HUES6 (cell line): ENCODE results near the gene AQP6.

Source experiments
- H3K27ac ChIP-seq: 2 replicates; pipeline ENCODE4 v1.7.0; 2013; ENCODE audit warnings: low read depth, mild to moderate bottlenecking, low read length, inconsistent platforms
- H3K27me3 ChIP-seq: 2 replicates; pipeline ENCODE4 v1.6.1; 2013; ENCODE audit warnings: low read length; ENCODE audit not compliant: control insufficient read depth, insufficient read depth
- H3K36me3 ChIP-seq: 2 replicates; pipeline ENCODE4 v1.6.1; 2013; ENCODE audit warnings: low read length; ENCODE audit not compliant: control insufficient read depth, insufficient read depth
- H3K4me1 ChIP-seq: 2 replicates; pipeline ENCODE4 v1.6.1; 2013; ENCODE audit warnings: low read length; ENCODE audit not compliant: control insufficient read depth, insufficient read depth
- H3K4me3 ChIP-seq: 2 replicates; pipeline ENCODE4 v1.5.1; 2013; ENCODE audit warnings: low read depth, low read length
- H3K9ac ChIP-seq: one replicate; pipeline ENCODE4 v1.6.1; 2013; ENCODE audit warnings: mild to moderate bottlenecking, low read length
- H3K9me3 ChIP-seq: 2 replicates; pipeline ENCODE4 v1.6.1; 2013; ENCODE audit warnings: low read depth, low read length; ENCODE audit not compliant: control insufficient read depth, insufficient read depth

The AQP6 gene

DNA sequence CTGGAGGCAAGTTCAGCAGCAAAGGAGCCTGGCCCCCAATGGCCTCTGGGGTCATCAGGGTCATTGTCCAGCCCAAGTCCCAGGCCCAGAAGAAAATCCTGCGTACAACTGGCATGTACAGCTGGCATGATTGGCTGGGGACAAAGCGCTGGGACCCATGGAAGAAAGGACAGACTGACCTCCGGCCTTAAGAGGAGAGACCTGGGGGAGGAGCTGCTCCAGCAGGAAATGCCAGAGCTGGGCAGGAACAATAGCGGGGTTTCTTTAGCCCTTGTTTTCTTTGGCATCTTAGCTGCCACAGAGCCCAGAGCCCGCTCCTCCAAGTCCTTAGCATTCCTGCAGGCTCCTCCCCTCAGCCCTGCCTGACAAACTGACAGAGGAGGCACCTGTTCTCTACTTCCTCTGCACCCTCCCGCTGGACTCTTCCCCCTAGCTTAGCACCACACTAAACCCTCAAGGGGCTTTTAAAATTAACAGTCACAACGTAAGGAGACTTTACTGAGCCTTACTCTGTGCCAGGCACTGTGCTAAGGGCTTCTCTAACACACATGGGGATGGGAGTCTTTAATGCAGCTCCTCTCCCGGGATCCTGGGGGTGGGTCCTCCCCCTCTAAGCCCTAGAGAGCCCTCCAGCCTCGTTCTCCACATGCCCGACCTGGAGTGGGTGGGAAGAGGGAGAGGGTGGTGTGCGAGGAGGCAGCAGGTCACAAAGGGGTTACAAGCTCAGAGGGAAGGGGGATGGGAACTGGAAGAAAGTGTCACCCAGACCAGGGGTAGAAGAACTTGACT lies 12.9 kb upstream of the AQP6 start:
- Histone ChIP-seq H3K36me3 (no peaks in the 10 kb centered on the region), H3K9me3 (no peaks in the 10 kb centered on the region), H3K4me3 (no peak overlapping the region), H3K27ac (no peak overlapping the region), H3K9ac (no peak overlapping the region), H3K4me1 (peaks cover 17% of the 10 kb centered on the region), H3K27me3 (peaks cover 97% of the 10 kb centered on the region)

DNA sequence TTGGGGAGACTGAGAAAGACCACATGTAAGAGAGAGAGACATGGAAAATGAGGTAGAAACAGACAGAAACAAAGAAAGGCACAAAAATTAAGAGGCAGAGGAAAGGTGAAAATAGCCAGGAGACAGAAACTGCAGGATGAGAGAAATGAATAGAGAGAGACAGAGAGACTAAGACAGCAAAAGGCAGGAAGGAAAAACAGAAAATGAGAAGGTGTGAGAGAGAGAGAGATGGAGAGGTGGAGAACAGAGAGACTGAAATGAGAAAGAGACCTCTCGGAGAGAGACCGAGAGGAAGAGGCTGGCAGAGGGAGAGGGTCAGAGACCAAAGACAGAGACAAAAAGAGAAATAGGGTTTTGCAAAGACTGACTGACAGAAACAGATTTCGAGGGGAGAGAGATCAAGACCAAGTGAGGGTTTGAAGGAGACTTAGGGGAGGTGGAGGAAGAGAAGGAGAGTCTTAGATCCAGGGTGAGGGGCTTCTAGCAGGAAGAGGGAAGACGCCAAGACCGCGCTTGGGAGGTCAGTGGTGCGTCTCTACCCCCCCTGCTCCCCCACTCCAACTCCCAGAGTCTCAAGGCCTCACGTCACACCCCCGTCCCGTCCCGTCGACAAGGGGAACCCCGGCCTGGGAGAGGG lies 12.2 kb upstream of the AQP6 start:
- peaks cover 16% of the 10 kb centered on the region for H3K4me1 ChIP-seq
- no peak overlapping the region for H3K27ac ChIP-seq
- H3K9me3 ChIP-seq, result no peaks in the 10 kb centered on the region
- peak overlapping the region; percentile 56; the same call in 1 of the 2 replicates for H3K4me3 ChIP-seq
- H3K9ac ChIP-seq, result no peak overlapping the region
- no peaks in the 10 kb centered on the region for H3K36me3 ChIP-seq
- H3K27me3 ChIP-seq, result peaks cover 96% of the 10 kb centered on the region

DNA sequence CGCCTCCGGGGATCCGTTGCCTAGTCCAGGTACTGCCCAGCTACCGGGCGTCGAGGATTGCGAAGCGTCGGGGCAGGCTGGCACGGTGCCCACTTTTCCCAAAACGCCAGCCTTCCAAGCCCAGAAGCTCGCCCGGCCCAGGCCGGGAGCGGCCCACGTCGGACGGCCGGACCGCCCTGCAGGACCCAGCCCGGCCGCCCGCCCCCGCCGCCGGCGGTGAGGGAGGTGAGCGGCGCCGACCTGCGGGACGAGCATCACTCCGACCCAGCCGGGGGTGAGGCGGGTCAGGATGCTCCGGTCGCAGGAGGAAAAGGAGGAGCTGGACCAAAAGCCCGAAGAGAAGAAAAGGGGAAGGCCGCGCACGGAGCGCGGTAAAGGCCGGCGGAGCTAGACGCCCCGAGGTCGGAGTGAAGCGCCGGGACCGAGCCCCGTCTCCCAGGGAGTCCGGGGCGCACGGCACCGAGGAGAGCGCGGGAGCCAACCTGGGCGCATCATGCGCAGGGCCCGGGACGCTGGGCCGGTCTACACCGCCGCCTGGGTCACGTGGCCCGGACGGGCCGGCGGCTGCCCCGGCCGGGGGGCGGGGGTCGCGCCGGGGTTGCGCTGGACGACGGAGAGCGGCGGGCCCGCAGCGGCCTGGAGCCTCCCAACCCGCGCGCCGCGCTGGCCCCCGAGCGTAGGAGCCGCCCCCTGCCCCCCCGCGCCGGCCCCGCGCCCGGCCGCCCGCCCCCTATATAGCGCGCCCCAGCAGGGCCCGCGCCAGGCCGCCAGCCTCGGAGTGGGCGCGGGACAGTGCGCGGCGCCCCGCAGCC lies 11.4 kb upstream of the AQP6 start, which contains the start of gene AQP5:
TSS of gene AQP5 (plus strand) at position 762 of the 812 bp plus-strand sequence. CDS start 146 bp downstream, outside the sequence.
- Histone ChIP-seq H3K4me3 (peak within 1 kb of the TSS; percentile 56), H3K9ac (no peak within 1 kb of the TSS), H3K27ac (no peak within 1 kb of the TSS), H3K27me3 (peaks cover 95% of the 10 kb centered on the region), H3K9me3 (no peaks in the 10 kb centered on the region), H3K4me1 (peaks cover 13% of the 10 kb centered on the region), H3K36me3 (no peaks in the 10 kb centered on the region)

DNA sequence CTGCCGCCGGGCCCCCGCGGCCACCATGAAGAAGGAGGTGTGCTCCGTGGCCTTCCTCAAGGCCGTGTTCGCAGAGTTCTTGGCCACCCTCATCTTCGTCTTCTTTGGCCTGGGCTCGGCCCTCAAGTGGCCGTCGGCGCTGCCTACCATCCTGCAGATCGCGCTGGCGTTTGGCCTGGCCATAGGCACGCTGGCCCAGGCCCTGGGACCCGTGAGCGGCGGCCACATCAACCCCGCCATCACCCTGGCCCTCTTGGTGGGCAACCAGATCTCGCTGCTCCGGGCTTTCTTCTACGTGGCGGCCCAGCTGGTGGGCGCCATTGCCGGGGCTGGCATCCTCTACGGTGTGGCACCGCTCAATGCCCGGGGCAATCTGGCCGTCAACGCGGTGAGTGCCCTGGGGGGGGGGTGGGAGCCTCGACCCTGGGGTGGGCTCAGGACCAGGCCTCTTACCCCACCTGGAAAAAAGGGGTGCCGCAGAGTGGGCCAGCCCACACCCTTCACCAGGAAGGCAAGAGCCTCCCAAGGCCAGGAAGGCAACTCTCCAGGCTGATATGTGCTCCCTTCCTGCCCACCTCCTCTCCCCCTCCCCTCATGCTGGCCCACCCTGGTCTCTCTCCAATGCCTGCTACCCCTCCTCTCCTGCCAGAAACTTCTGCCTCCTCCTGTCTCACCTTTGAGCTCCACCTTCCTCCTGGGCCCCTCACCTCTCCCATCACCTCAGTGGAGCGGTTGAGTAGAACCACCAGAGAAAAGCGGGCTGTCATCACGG lies 10.6 kb upstream of the AQP6 start:
- Histone ChIP-seq H3K9ac (no peak overlapping the region), H3K27ac (no peak overlapping the region), H3K27me3 (peaks cover 94% of the 10 kb centered on the region)

DNA sequence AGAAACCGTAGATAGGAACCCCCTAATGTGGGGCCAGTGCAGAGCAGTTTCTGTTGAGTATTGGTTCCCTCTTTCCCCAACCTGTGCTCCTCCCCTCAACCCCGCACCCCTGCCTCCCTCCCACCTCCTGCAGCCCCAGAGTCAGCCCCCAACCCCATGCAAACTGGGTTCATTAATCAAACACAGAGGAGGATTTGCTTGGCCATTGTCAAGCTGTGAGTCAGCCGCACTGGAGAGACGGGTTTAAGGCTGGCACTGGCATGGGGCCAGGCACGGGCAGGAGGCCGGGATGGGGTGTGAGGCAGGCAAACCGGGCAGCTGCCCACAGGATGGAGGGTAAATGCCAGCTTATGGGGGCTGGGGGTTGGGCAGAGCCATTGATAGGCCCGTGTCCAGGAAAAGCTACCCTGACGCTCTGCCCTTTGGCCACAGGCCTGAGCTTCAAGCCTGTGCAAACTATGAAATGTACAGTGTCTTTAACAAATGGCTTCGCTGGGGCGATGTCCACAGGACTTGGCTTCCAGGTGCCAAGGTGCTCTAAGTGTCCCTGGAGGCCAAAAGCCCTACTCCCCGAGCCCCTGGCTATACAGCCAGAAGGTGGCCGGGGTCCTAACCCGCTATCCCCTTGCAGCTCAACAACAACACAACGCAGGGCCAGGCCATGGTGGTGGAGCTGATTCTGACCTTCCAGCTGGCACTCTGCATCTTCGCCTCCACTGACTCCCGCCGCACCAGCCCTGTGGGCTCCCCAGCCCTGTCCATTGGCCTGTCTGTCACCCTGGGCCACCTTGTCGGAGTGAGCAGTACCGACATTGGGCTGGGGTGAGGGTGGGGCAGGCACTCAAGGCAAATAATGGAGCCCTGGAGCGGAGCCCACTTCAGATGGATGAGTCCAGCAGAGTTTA lies 9.6 kb upstream of the AQP6 start:
- Histone ChIP-seq H3K27ac (no peak overlapping the region), H3K27me3 (peaks cover 93% of the 10 kb centered on the region), H3K36me3 (no peaks in the 10 kb centered on the region), H3K4me3 (no peak overlapping the region), H3K4me1 (peaks cover 27% of the 10 kb centered on the region), H3K9me3 (no peaks in the 10 kb centered on the region), H3K9ac (no peak overlapping the region)

More for the DNA sequence above, 10.6 kb upstream of the AQP6 start:
- no peaks in the 10 kb centered on the region for H3K9me3 ChIP-seq
- peaks cover 20% of the 10 kb centered on the region for H3K4me1 ChIP-seq
- H3K36me3 ChIP-seq, result no peaks in the 10 kb centered on the region
- H3K4me3 ChIP-seq, result peak overlapping the region; percentile 48

DNA sequence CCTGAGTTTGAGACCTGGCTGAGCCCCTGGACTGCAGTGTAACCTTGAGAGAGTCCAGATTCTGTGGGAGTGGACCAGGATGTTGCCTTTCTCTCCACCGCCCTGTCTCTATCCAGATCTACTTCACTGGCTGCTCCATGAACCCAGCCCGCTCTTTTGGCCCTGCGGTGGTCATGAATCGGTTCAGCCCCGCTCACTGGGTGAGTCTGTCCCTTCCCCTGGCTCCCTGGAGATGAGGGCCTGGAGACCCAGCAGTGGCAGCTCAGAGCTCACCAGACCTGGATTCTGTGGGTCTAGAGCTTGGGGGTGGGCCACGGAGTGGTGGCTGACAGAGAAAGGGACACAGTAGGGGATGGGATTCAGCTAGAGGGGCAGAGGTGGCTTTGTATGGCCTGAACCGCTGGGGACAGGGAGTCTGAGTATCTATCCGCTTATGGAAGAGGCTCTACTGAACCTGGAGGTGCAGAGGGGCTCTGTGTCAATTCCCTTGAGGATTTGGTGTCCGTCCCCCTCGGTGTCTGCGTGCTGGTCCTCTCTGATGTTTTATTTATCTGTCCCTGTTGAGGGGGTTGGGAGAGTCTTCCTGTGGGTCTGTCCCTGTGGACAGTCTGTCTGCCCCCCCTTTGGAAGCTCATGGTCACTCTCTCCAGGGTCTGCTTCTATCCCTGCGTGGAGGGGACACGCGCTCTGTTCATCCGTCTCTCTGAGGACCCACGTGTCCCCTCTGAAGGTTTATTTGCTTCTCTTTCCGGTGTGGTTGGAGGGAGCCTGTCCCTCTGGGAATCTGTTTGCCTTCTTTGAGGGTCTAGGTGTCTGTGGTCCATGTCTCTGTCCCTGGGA lies 8.6 kb upstream of the AQP6 start:
- Histone ChIP-seq H3K27ac (no peak overlapping the region), H3K9me3 (no peaks in the 10 kb centered on the region), H3K36me3 (no peaks in the 10 kb centered on the region), H3K9ac (no peak overlapping the region), H3K4me3 (no peak overlapping the region), H3K4me1 (peaks cover 28% of the 10 kb centered on the region), H3K27me3 (peaks cover 93% of the 10 kb centered on the region)

DNA sequence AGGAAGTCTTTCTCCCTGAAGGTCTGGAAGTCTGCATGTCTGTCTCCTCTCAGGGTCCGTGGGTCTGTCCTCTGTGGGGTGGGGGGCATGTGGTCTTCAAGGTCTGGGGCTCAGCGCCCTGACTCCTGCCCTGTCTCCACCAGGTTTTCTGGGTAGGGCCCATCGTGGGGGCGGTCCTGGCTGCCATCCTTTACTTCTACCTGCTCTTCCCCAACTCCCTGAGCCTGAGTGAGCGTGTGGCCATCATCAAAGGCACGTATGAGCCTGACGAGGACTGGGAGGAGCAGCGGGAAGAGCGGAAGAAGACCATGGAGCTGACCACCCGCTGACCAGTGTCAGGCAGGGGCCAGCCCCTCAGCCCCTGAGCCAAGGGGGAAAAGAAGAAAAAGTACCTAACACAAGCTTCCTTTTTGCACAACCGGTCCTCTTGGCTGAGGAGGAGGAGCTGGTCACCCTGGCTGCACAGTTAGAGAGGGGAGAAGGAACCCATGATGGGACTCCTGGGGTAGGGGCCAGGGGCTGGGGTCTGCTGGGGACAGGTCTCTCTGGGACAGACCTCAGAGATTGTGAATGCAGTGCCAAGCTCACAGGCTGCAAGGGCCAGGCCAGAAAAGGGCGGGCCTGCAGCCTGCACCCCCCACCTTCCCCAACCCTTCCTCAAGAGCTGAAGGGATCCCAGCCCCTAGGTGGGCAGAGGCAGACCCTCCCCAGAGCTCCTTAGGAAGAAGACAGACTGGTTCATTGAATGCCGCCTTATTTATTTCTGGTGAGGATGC lies 7.7 kb upstream of the AQP6 start:
- Histone ChIP-seq H3K27ac (no peak overlapping the region), H3K9me3 (no peaks in the 10 kb centered on the region), H3K36me3 (no peaks in the 10 kb centered on the region), H3K4me1 (peaks cover 20% of the 10 kb centered on the region), H3K4me3 (no peak overlapping the region), H3K27me3 (peaks cover 93% of the 10 kb centered on the region), H3K9ac (no peak overlapping the region)

DNA sequence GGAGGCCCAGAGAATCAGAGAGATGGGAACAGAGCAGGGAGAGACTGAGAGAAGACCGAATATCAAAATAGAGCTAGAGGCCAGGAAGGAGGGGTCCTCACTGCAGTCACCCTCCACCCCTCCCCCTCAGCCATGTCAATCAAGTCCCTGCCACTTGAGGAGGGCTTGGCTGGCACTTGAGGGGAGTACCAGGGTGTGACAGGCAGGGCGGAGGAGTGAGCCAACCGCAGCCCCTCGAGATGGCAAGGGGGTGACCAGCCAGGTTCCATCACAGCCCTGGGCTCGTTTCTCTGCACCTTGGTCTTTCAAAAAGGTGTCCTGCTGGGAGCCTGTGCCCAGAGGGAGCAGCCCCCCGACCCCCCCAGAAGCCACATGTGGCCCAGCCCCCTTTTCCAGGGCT lies 6.9 kb upstream of the AQP6 start:
- Histone ChIP-seq H3K9me3 (no peaks in the 10 kb centered on the region), H3K36me3 (no peaks in the 10 kb centered on the region), H3K4me1 (peaks cover 16% of the 10 kb centered on the region), H3K27me3 (peaks cover 93% of the 10 kb centered on the region), H3K4me3 (no peak overlapping the region), H3K9ac (no peak overlapping the region), H3K27ac (no peak overlapping the region)

DNA sequence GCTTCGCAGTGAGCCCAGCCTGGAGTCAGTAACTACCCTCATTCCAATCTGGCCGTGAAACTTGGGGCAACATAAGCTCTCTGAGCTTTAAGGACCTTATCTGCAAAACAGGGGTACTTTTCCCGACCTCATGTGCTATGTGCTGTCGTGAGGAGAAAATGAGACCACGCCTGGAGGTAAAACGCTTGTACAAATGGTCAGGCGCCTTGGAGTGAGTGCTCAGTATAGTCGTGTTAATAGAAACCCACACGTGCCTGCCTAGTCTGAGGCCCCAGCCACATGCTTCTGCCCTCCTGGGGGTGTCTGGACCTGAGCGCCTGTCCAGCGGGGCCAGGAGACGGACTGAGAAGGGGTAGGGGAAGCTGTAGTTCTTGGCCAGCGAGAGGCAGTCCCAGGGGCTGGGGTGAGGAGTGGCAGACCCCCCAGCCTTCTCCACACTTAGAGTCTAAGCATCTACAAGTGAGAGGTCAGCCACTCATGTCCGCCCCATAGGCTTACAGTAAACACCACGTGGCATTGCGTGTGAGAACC lies 6.2 kb upstream of the AQP6 start:
- no peak overlapping the region for H3K4me3 ChIP-seq
- H3K4me1 ChIP-seq, result peaks cover 15% of the 10 kb centered on the region
- H3K9me3 ChIP-seq, result no peaks in the 10 kb centered on the region
- H3K9ac ChIP-seq, result no peak overlapping the region
- H3K27me3 ChIP-seq, result peaks cover 93% of the 10 kb centered on the region
- no peak overlapping the region for H3K27ac ChIP-seq
- H3K36me3 ChIP-seq, result no peaks in the 10 kb centered on the region
